Type B pancreatic cell (in vitro differentiated cells): ENCODE results near the gene LARGE1. TPM values are rescaled to one million over a fixed set of nuclear protein-coding genes. Genes with fewer than 3 reads are reported as not detected.

Experiments
- DNase-seq: peaks from one replicate; pipeline ENCODE4 v3.0.0; 2021; ENCODE audit warnings: mixed read lengths; ENCODE audit not compliant: unreplicated experiment; ENCODE audit errors: extremely low spot score
- H3K27ac Mint-ChIP-seq: 2 replicates; pipeline ENCODE4 v1.8.0; 2021; ENCODE audit warnings: mild to moderate bottlenecking, mixed read lengths
- H3K27me3 Mint-ChIP-seq: 2 replicates; pipeline ENCODE4 v1.8.0; 2021; ENCODE audit warnings: mixed read lengths
- H3K36me3 Mint-ChIP-seq: 2 replicates; pipeline ENCODE4 v1.8.0; 2021; ENCODE audit warnings: mixed read lengths
- H3K4me1 Mint-ChIP-seq: one replicate; pipeline ENCODE4 v1.8.0; 2021; ENCODE audit warnings: mixed read lengths; ENCODE audit not compliant: unreplicated experiment
- H3K4me3 Mint-ChIP-seq: 2 replicates; pipeline ENCODE4 v1.8.0; 2021; ENCODE audit warnings: mild to moderate bottlenecking, mixed read lengths
- H3K9me3 Mint-ChIP-seq: 2 replicates; pipeline ENCODE4 v1.8.0; 2021; ENCODE audit warnings: mixed read lengths
- total RNA-seq: library from RNA; stranded (reverse); gene quantifications from 2 replicates; pipeline ENCODE4 v1.2.1, GENCODE V29; 2021; ENCODE audit warnings: low replicate concordance
- TF ChIP-seq, protein P1 (sequence below): fragments of 200-600 bp; sonication (generic); conservative IDR thresholded peaks from 2 replicates; pipeline ENCODE4 v1.5.0; 2021; ENCODE audit warnings: antibody characterized with exemption, mild to moderate bottlenecking

The LARGE1 gene
- total RNA-seq, 1 donor from 2014 or later, result 96.6 TPM

GRCh38 chr22:33819743-33820142 is 100.5 kb downstream of the LARGE1 start:
- Mint-ChIP-seq H3K4me3 (no peak overlapping the region), H3K9me3 (peaks cover 22% of the 10 kb centered on the region), H3K36me3 (peaks cover 38% of the 10 kb centered on the region), H3K27ac (no peak overlapping the region), H3K27me3 (no peaks in the 10 kb centered on the region), H3K4me1 (peaks cover 35% of the 10 kb centered on the region)
- TF ChIP-seq, protein P1, sequence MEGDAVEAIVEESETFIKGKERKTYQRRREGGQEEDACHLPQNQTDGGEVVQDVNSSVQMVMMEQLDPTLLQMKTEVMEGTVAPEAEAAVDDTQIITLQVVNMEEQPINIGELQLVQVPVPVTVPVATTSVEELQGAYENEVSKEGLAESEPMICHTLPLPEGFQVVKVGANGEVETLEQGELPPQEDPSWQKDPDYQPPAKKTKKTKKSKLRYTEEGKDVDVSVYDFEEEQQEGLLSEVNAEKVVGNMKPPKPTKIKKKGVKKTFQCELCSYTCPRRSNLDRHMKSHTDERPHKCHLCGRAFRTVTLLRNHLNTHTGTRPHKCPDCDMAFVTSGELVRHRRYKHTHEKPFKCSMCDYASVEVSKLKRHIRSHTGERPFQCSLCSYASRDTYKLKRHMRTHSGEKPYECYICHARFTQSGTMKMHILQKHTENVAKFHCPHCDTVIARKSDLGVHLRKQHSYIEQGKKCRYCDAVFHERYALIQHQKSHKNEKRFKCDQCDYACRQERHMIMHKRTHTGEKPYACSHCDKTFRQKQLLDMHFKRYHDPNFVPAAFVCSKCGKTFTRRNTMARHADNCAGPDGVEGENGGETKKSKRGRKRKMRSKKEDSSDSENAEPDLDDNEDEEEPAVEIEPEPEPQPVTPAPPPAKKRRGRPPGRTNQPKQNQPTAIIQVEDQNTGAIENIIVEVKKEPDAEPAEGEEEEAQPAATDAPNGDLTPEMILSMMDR, result no peak
- no peak for DNase-seq

DNA sequence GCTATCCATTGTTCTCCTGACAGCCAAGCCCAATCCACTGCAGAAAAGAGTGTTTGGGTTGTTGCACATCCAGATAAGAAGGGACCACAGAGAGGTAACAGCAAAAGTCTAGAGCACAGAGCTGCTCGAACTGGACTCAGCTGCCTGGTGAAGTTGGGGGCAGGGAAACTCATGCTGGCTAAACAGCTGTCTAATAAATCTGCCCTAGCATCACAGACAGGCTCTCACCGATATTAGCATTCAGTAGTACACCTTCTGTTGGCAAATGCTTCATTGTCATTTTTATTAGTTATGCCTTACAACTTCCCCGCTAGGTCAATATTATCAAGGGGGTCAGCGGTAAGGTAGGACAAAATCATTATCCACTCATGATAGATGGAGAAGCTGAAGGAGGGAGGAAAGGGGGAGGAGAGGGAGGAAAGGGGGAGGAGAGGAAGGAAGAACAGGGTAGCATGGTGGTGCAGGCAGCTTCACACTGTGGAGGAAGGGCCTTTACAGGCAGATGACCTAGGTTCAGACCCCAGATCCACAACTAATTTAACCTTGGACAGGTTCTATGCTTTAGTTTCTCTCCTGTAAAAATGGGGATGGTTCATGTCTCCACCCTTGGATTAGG is 102.7 kb downstream of the LARGE1 start:
- Mint-ChIP-seq H3K9me3 (peaks cover 19% of the 10 kb centered on the region), H3K4me1 (peaks cover 40% of the 10 kb centered on the region), H3K4me3 (no peak overlapping the region), H3K36me3 (peaks cover 36% of the 10 kb centered on the region), H3K27me3 (no peaks in the 10 kb centered on the region), H3K27ac (no peak overlapping the region)
- TF ChIP-seq, protein P1, result no peak
- DNase-seq, result no peak

GRCh38 chr22:33812360-33812977 is 107.8 kb downstream of the LARGE1 start:
- Mint-ChIP-seq H3K27me3 (no peaks in the 10 kb centered on the region), H3K36me3 (peaks cover 25% of the 10 kb centered on the region), H3K4me1 (peaks cover 58% of the 10 kb centered on the region), H3K27ac (no peak overlapping the region), H3K4me3 (no peak overlapping the region), H3K9me3 (peaks cover 11% of the 10 kb centered on the region)
- TF ChIP-seq, protein P1, result no peak
- no peak for DNase-seq

- H3K36me3 Mint-ChIP-seq, result peaks cover 23% of the 10 kb centered on the region
- H3K9me3 Mint-ChIP-seq, result peaks cover 11% of the 10 kb centered on the region
- H3K27me3 Mint-ChIP-seq, result no peaks in the 10 kb centered on the region
- peak overlapping the region; percentile 46 for H3K4me3 Mint-ChIP-seq
- peak overlapping the region; percentile 17 for H3K27ac Mint-ChIP-seq
- H3K4me1 Mint-ChIP-seq, result peaks cover 57% of the 10 kb centered on the region
- TF ChIP-seq, protein P1, result no peak
- DNase-seq, result no peak
These were observed 108.6 kb downstream of the LARGE1 start for GRCh38 chr22:33811686-33812085.

- H3K27ac Mint-ChIP-seq, result peak overlapping the region; percentile 17
- peaks cover 57% of the 10 kb centered on the region for H3K4me1 Mint-ChIP-seq
- no peak for DNase-seq
- peaks cover 11% of the 10 kb centered on the region for H3K9me3 Mint-ChIP-seq
- H3K36me3 Mint-ChIP-seq, result peaks cover 23% of the 10 kb centered on the region
- TF ChIP-seq, protein P1, result no peak
- H3K27me3 Mint-ChIP-seq, result no peaks in the 10 kb centered on the region
- peak overlapping the region; percentile 46 for H3K4me3 Mint-ChIP-seq
These were observed 109.1 kb downstream of the LARGE1 start for GRCh38 chr22:33811208-33811607.
